RPMI8226 (cell line): ENCODE measurements around the gene LSM7.

Experiments
- DNase-seq: peaks from one replicate; pipeline ENCODE4 v3.0.0-alpha.2; 2015

The LSM7 gene

GRCh38 chr19:2320049-2320448, 8.3 kb downstream of the LSM7 start:
- DNase-seq, result no peak

- no peak for DNase-seq
Observed at GRCh38 chr19:2319551-2319950, 8.8 kb downstream of the LSM7 start.

- DNase-seq, result no peak
Observed at GRCh38 chr19:2318923-2319322, 9.5 kb downstream of the LSM7 start.

- no peak for DNase-seq
Observed at GRCh38 chr19:2317756-2318155, 10.6 kb downstream of the LSM7 start.

- no peak for DNase-seq
Observed at GRCh38 chr19:2317300-2317699, 11.1 kb downstream of the LSM7 start.

GRCh38 chr19:2315818-2316353, 12.5 kb downstream of the LSM7 start:
- DNase-seq, result peak; percentile 80

- DNase-seq, result no peak
Observed at GRCh38 chr19:2315121-2315817, 13.1 kb downstream of the LSM7 start.

GRCh38 chr19:2312820-2313501, 15.4 kb downstream of the LSM7 start:
- DNase-seq, result no peak

GRCh38 chr19:2311093-2311492, 17.3 kb downstream of the LSM7 start:
- no peak for DNase-seq

GRCh38 chr19:2309734-2310362, 18.5 kb downstream of the LSM7 start:
- DNase-seq, result peak; percentile 77

- DNase-seq, result peak; percentile 75
Observed at GRCh38 chr19:2308114-2308556, 20.3 kb downstream of the LSM7 start, which contains the start of gene LINGO3. Gene LINGO3 (minus strand): TSS chr19:2308154. CDS start chr19:2291776, 16,378 bp downstream.

GRCh38 chr19:2307518-2308012, 20.8 kb downstream of the LSM7 start:
- no peak for DNase-seq

GRCh38 chr19:2306971-2307370, 21.4 kb downstream of the LSM7 start:
- no peak for DNase-seq

GRCh38 chr19:2306281-2306806, 22.0 kb downstream of the LSM7 start:
- no peak for DNase-seq

GRCh38 chr19:2305452-2306280, 22.7 kb downstream of the LSM7 start:
- DNase-seq, result no peak

GRCh38 chr19:2303211-2303798, 25.1 kb downstream of the LSM7 start:
- DNase-seq, result no peak

- no peak for DNase-seq
Observed at GRCh38 chr19:2302319-2303210, 25.8 kb downstream of the LSM7 start.

GRCh38 chr19:2300533-2300932, 27.9 kb downstream of the LSM7 start:
- DNase-seq, result no peak

GRCh38 chr19:2296141-2296540, 32.2 kb downstream of the LSM7 start:
- no peak for DNase-seq

- no peak for DNase-seq
Observed at GRCh38 chr19:2294687-2295335, 33.6 kb downstream of the LSM7 start.
